GM12865 (cell line): ENCODE results near the gene ZBTB47.

Experiments used
- DNase-seq: peaks from one replicate; pipeline ENCODE4 v3.0.0; 2010; ENCODE audit warnings: low read depth
- H3K4me3 ChIP-seq: 2 replicates; pipeline ENCODE4 v1.5.1; 2011; ENCODE audit warnings: mild to moderate bottlenecking, low read depth, low read length, control low read depth
- CTCF ChIP-seq: IDR thresholded peaks from 2 replicates; pipeline ENCODE4 v1.5.1; 2011; ENCODE audit warnings: low read length, control low read depth, low read depth, inconsistent platforms; ENCODE audit not compliant: insufficient read depth; ENCODE audit errors: missing control alignments

Gene ZBTB47

GRCh38 chr3:42639192-42639591 lies 14.3 kb upstream of the ZBTB47 start:
- no peak overlapping the region for H3K4me3 ChIP-seq
- DNase-seq, result no peak
- no peak for TF ChIP-seq CTCF

GRCh38 chr3:42640129-42640528 lies 13.4 kb upstream of the ZBTB47 start:
- H3K4me3 ChIP-seq, result no peak overlapping the region
- no peak for DNase-seq
- TF ChIP-seq CTCF, result no peak

- H3K4me3 ChIP-seq, result no peak overlapping the region
- TF ChIP-seq CTCF, result no peak
- DNase-seq, result no peak
Measured at GRCh38 chr3:42640771-42641370, 12.6 kb upstream of the ZBTB47 start.

- H3K4me3 ChIP-seq, result no peak overlapping the region
- no peak for DNase-seq
- TF ChIP-seq CTCF, result no peak
Measured at GRCh38 chr3:42647821-42648459, 5.6 kb upstream of the ZBTB47 start.

- H3K4me3 ChIP-seq, result no peak overlapping the region
- no peak for DNase-seq
- TF ChIP-seq CTCF, result no peak
Measured at GRCh38 chr3:42649006-42649405, 4.5 kb upstream of the ZBTB47 start.

- no peak for DNase-seq
- TF ChIP-seq CTCF, result no peak
- no peak overlapping the region for H3K4me3 ChIP-seq
Measured at GRCh38 chr3:42649783-42650182, 3.7 kb upstream of the ZBTB47 start.
